ENCODE results near the gene BABAM1. TPM values are rescaled to one million over a fixed set of nuclear protein-coding genes. Genes with fewer than 3 reads are reported as not detected.

BABAM1 gene
- total RNA-seq, 1 experiment from 2014 or later: 79.5 TPM

- CTCF ChIA-PET: interaction anchor here (1.1 kb wide), 1 partner anchor 24 kb away, joined by 3 read pairs; no protein-coding TSS in a partner anchor
- intact Hi-C loops (cut with micrococcal nuclease; ENCODE audit: unreplicated experiment): no loop called here
Observed at GRCh38 chr19:17259118-17259780, 8.0 kb upstream of the BABAM1 start.

GRCh38 chr19:17259934-17260333 lies 7.3 kb upstream of the BABAM1 start:
- POLR2A ChIA-PET: no interaction called here

More at GRCh38 chr19:17259118-17259780, 8.0 kb upstream of the BABAM1 start:
- POLR2A ChIA-PET: interaction anchor here (0.7 kb wide), 1 partner anchor 17 kb away, joined by 3 read pairs; no protein-coding TSS in a partner anchor
- Histone ChIP-seq H3K4me3 (ENCODE audit: low read depth in 2 of 2, low read length in 2 of 2) (no peak overlapping the region), H3K9me3 (ENCODE audit: control insufficient read depth, insufficient read depth, low read depth, low read length) (no peaks in the 10 kb centered on the region), H3K36me3 (ENCODE audit: control insufficient read depth, insufficient read depth, low read length) (no peaks in the 10 kb centered on the region), H3K27ac (ENCODE audit: low read length) (no peak overlapping the region), H3K4me1 (ENCODE audit: control insufficient read depth, insufficient read depth, low read length) (no peaks in the 10 kb centered on the region), H3K27me3 (ENCODE audit: control insufficient read depth, insufficient read depth, low read length) (no peaks in the 10 kb centered on the region)
- ATAC-seq (no peak), DNase-seq (ENCODE audit: low read depth, low spot score) (no peak)
- in situ Hi-C loops (cut with HindIII; ENCODE audit: low pct_unique_long_range_greater_than_20kb, low sequenced_read_pairs): no loop called here
- no peak for TF ChIP-seq TCF7L2 (IDR thresholded peaks at IDR 0.05; ENCODE audit: low read depth, low read length)
- TF ChIP-seq SIN3A (IDR thresholded peaks at IDR 0.05; ENCODE audit: borderline replicate concordance, insufficient read depth, low read depth, low read length): no peak
- no peak for TF ChIP-seq CTCF (IDR thresholded peaks at IDR 0.05)
- no peak for TF ChIP-seq POLR2AphosphoS5 (IDR thresholded peaks at IDR 0.05; ENCODE audit: low read depth, low read length)
- TF ChIP-seq REST (IDR thresholded peaks at IDR 0.05; ENCODE audit: insufficient read depth in 1 of 2, low read depth in 2 of 2, low read length in 1 of 2): no peak
- BruUV-seq (replicated peaks): no TSS peak

GRCh38 chr19:17260842-17261325 lies 6.4 kb upstream of the BABAM1 start:
- TF ChIP-seq TCF7L2 (IDR thresholded peaks at IDR 0.05; ENCODE audit: low read depth, low read length) (no peak), SIN3A (IDR thresholded peaks at IDR 0.05; ENCODE audit: borderline replicate concordance, insufficient read depth, low read depth, low read length) (no peak), CTCF (IDR thresholded peaks at IDR 0.05) (peak; percentile 94), REST (IDR thresholded peaks at IDR 0.05; ENCODE audit: insufficient read depth in 1 of 2, low read depth in 2 of 2, low read length in 1 of 2) (no peak), POLR2AphosphoS5 (IDR thresholded peaks at IDR 0.05; ENCODE audit: low read depth, low read length) (no peak)
- Histone ChIP-seq H3K4me3 (ENCODE audit: low read depth in 2 of 2, low read length in 2 of 2) (no peak overlapping the region), H3K36me3 (ENCODE audit: control insufficient read depth, insufficient read depth, low read length) (no peaks in the 10 kb centered on the region), H3K27me3 (ENCODE audit: control insufficient read depth, insufficient read depth, low read length) (no peaks in the 10 kb centered on the region), H3K27ac (ENCODE audit: low read length) (peak overlapping the region; percentile 61; the same call in 1 of the 2 replicates), H3K4me1 (ENCODE audit: control insufficient read depth, insufficient read depth, low read length) (no peaks in the 10 kb centered on the region), H3K9me3 (ENCODE audit: control insufficient read depth, insufficient read depth, low read depth, low read length) (no peaks in the 10 kb centered on the region)
- intact Hi-C loops (cut with micrococcal nuclease; ENCODE audit: unreplicated experiment): no loop called here
- in situ Hi-C loops (cut with HindIII; ENCODE audit: low pct_unique_long_range_greater_than_20kb, low sequenced_read_pairs): no loop called here
- DNase-seq (ENCODE audit: low read depth, low spot score) (peak; percentile 52), ATAC-seq (peak; percentile 99)
- CTCF ChIA-PET: interaction anchor here (0.6 to 0.7 kb wide), 2 partner anchors 12 to 21 kb away, joined by 3 to 10 read pairs; partner anchors contain the start of gene ANKLE1
- POLR2A ChIA-PET: no interaction called here
- BruUV-seq (replicated peaks): no TSS peak

More at GRCh38 chr19:17259934-17260333, 7.3 kb upstream of the BABAM1 start:
- in situ Hi-C loops (cut with HindIII; ENCODE audit: low pct_unique_long_range_greater_than_20kb, low sequenced_read_pairs) (no loop called here), intact Hi-C loops (cut with micrococcal nuclease; ENCODE audit: unreplicated experiment) (no loop called here)
- no peak overlapping the region for H3K27ac ChIP-seq (ENCODE audit: low read length)
- no peaks in the 10 kb centered on the region for H3K36me3 ChIP-seq (ENCODE audit: control insufficient read depth, insufficient read depth, low read length)
- H3K27me3 ChIP-seq (ENCODE audit: control insufficient read depth, insufficient read depth, low read length): no peaks in the 10 kb centered on the region
- no peak for DNase-seq (ENCODE audit: low read depth, low spot score)
- H3K4me1 ChIP-seq (ENCODE audit: control insufficient read depth, insufficient read depth, low read length): no peaks in the 10 kb centered on the region
- ATAC-seq: no peak
- no peaks in the 10 kb centered on the region for H3K9me3 ChIP-seq (ENCODE audit: control insufficient read depth, insufficient read depth, low read depth, low read length)
- BruUV-seq (replicated peaks): no TSS peak
- CTCF ChIA-PET: interaction anchor here (0.7 to 1.1 kb wide), 2 partner anchors 22 to 24 kb away, joined by 3 read pairs; partner anchors contain the start of gene ANKLE1
- no peak for TF ChIP-seq POLR2AphosphoS5 (IDR thresholded peaks at IDR 0.05; ENCODE audit: low read depth, low read length)
- no peak for TF ChIP-seq SIN3A (IDR thresholded peaks at IDR 0.05; ENCODE audit: borderline replicate concordance, insufficient read depth, low read depth, low read length)
- no peak overlapping the region for H3K4me3 ChIP-seq (ENCODE audit: low read depth in 2 of 2, low read length in 2 of 2)
